K562 (cell line): ENCODE data around the gene IDH3G. TPM values are rescaled to one million over a fixed set of nuclear protein-coding genes. Genes with fewer than 3 reads are reported as not detected.

Experiments used
- ARID1B ChIP-seq: fragments of 450-650 bp; IDR thresholded peaks from 2 replicates; pipeline ENCODE4 v1.6.1; 2016; ENCODE audit warnings: antibody characterized with exemption, mild to moderate bottlenecking, inconsistent platforms
- CBFA2T3 ChIP-seq: fragments of 450-650 bp; IDR thresholded peaks from 2 replicates; pipeline ENCODE4 v1.6.1; 2017
- EGR1 ChIP-seq: fragments of 450-650 bp; conservative IDR thresholded peaks from 2 replicates; pipeline ENCODE4 v1.6.1; 2017; ENCODE audit warnings: mild to moderate bottlenecking
- HDAC2 ChIP-seq: fragments of 450-650 bp; IDR thresholded peaks from 2 replicates; pipeline ENCODE4 v1.6.1; 2016; ENCODE audit warnings: mild to moderate bottlenecking
- KDM4B ChIP-seq, 2 experiments: fragments of 450-650 bp in 1 of 2; sonication (generic) in 1 of 2; IDR thresholded peaks; 2 replicates each; pipeline ENCODE4 v1.6.1; 2016 to 2017; ENCODE audit warnings: borderline replicate concordance in 2 of 2, antibody characterized with exemption in 1 of 2, low read depth in 1 of 2, mild to moderate bottlenecking in 1 of 2
- LEF1 ChIP-seq: fragments of 450-650 bp; IDR thresholded peaks from 2 replicates; pipeline ENCODE4 v1.6.1; 2016; ENCODE audit warnings: mild to moderate bottlenecking
- MEIS2 ChIP-seq: fragments of 450-650 bp; IDR thresholded peaks from 2 replicates; pipeline ENCODE4 v1.6.1; 2014; ENCODE audit warnings: mild to moderate bottlenecking; ENCODE audit not compliant: partially characterized antibody
- NBN ChIP-seq: fragments of 450-650 bp; IDR thresholded peaks from 2 replicates; pipeline ENCODE4 v1.6.1; 2016; ENCODE audit warnings: low read depth, mild to moderate bottlenecking
- NFIC ChIP-seq: fragments of 450-650 bp; IDR thresholded peaks from 2 replicates; pipeline ENCODE4 v1.6.1; 2017; ENCODE audit warnings: mild to moderate bottlenecking, inconsistent platforms
- NFRKB ChIP-seq: fragments of 450-650 bp; IDR thresholded peaks from 2 replicates; pipeline ENCODE4 v1.6.1; 2016; ENCODE audit warnings: low read depth
- NR2C2 ChIP-seq, 2 experiments: fragments of 200-800 bp in 1 of 2; sonication (Bioruptor generic) in 1 of 2; sonication (generic) in 1 of 2; formaldehyde crosslinking in 1 of 2; IDR thresholded peaks; 2 replicates each; pipeline versions ENCODE4 v1.6.1 to v1.8.0; 2016 to 2022; ENCODE audit warnings: mild to moderate bottlenecking in 1 of 2, missing compliant biosample characterization in 1 of 2, missing genetic modification characterization in 1 of 2, missing genetic modification reagents in 1 of 2
- OTX1 ChIP-seq: fragments of 450-650 bp; formaldehyde crosslinking; IDR thresholded peaks from 2 replicates; pipeline ENCODE4 v1.4.0; 2022; ENCODE audit warnings: mild to moderate bottlenecking
- PHB ChIP-seq: fragments of 250-450 bp; sonication (Bioruptor Pico); IDR thresholded peaks from 2 replicates; pipeline ENCODE4 v1.5.0; 2021
- PHF8 ChIP-seq: fragments of 200-600 bp; sonication (generic); IDR thresholded peaks from 2 replicates; pipeline ENCODE4 v1.6.1; 2012; ENCODE audit warnings: mixed run types, mild to moderate bottlenecking, inconsistent platforms, low read length, moderate library complexity, borderline replicate concordance
- POLR2A ChIP-seq: fragments of 450-650 bp; conservative IDR thresholded peaks from 2 replicates; pipeline ENCODE4 v1.6.1; 2016
- POLR3G ChIP-seq: IDR thresholded peaks from 2 replicates; pipeline ENCODE4 v1.6.1; 2011; ENCODE audit not compliant: insufficient read length, insufficient replicate concordance; ENCODE audit errors: extremely low read depth
- PRDM10 ChIP-seq: fragments of 450-650 bp; IDR thresholded peaks from 2 replicates; pipeline ENCODE4 v1.6.1; 2018; ENCODE audit not compliant: partially characterized antibody
- RAD21 ChIP-seq, 2 experiments: fragments of 250-450 bp in 1 of 2; fragments of 450-650 bp in 1 of 2; sonication (Bioruptor Pico) in 1 of 2; formaldehyde crosslinking in 1 of 2; IDR thresholded peaks in 1 of 2; conservative IDR thresholded peaks in 1 of 2; 2 replicates each; pipeline versions ENCODE4 v1.4.0 to v1.8.0; 2020 to 2022; ENCODE audit warnings: mild to moderate bottlenecking in 2 of 2, moderate library complexity in 1 of 2
- RBFOX2 ChIP-seq: fragments of 200-400 bp; formaldehyde crosslinking; IDR thresholded peaks from 2 replicates; pipeline ENCODE4 v1.6.1; 2017; ENCODE audit warnings: low read depth, mild to moderate bottlenecking, low read length, moderate library complexity
- RBM14 ChIP-seq: fragments of 200-400 bp; formaldehyde crosslinking; IDR thresholded peaks from 2 replicates; pipeline ENCODE4 v1.6.1; 2018; ENCODE audit warnings: low read depth, mild to moderate bottlenecking, low read length, moderate library complexity, borderline replicate concordance; ENCODE audit not compliant: insufficient read depth
- SMARCE1 ChIP-seq: fragments of 450-650 bp; IDR thresholded peaks from 2 replicates; pipeline ENCODE4 v1.7.1; 2016; ENCODE audit warnings: mild to moderate bottlenecking
- XRCC4 ChIP-seq: IDR thresholded peaks from one replicate; pipeline ENCODE4 v1.6.1; 2011; ENCODE audit not compliant: insufficient read depth, insufficient read length; ENCODE audit errors: extremely low read depth
- XRCC5 ChIP-seq: fragments of 200-400 bp; formaldehyde crosslinking; IDR thresholded peaks from 2 replicates; pipeline ENCODE4 v1.6.1; 2017; ENCODE audit warnings: low read depth, mild to moderate bottlenecking, low read length
- ZBTB7A ChIP-seq: IDR thresholded peaks from 2 replicates; pipeline ENCODE4 v1.6.1; 2011; ENCODE audit warnings: low read depth, mild to moderate bottlenecking, low read length, moderate library complexity, borderline replicate concordance; ENCODE audit not compliant: control insufficient read depth
- ZNF436 ChIP-seq: fragments of 250-450, 450-650 bp; sonication (Bioruptor Pico); formaldehyde crosslinking; IDR thresholded peaks from 2 replicates; pipeline ENCODE4 v1.7.0; 2020; ENCODE audit warnings: mild to moderate bottlenecking
- ZNF551 ChIP-seq: fragments of 250-450 bp; sonication (Bioruptor Pico); IDR thresholded peaks from 2 replicates; pipeline ENCODE4 v1.5.0; 2021; ENCODE audit warnings: mild to moderate bottlenecking, moderate library complexity
- polyA plus RNA-seq, 8 experiments: library from polyadenylated mRNA; depleted of rRNA in 4 of 8; stranded (reverse) in 5 of 8; unstranded in 3 of 8; fragments of >200 nt; fragmentation: Nextera tagmentation in 2 of 8; fragmentation: Illumina TruSeq in 1 of 8; extraction: Ambion mirVana in 2 of 8; extraction: Trizol in 1 of 8; gene quantifications; 2 replicates each; pipeline versions ENCODE4 v1.2.1 to v1.2.3, GENCODE V29; 2011 to 2014; ENCODE audit warnings: inconsistent platforms in 1 of 8, missing spikeins in 1 of 8
- total RNA-seq, 7 experiments: library from RNA; depleted of rRNA in 6 of 7; stranded (reverse); fragments of >200 nt in 6 of 7; fragmentation: Illumina TruSeq in 2 of 7; extraction: Trizol in 2 of 7; gene quantifications; 2 replicates each; pipeline versions ENCODE4 v1.2.1 to v1.2.3, GENCODE V29; 2011 to 2021; ENCODE audit warnings: low replicate concordance in 1 of 7

IDH3G gene
- total and polyA plus RNA-seq, 9 of the 15 experiments (the other 6 are each of a cell fraction or from before 2014, with no cell fraction given) = 24.3 to 72.5 (median 37.9) TPM

DNA sequence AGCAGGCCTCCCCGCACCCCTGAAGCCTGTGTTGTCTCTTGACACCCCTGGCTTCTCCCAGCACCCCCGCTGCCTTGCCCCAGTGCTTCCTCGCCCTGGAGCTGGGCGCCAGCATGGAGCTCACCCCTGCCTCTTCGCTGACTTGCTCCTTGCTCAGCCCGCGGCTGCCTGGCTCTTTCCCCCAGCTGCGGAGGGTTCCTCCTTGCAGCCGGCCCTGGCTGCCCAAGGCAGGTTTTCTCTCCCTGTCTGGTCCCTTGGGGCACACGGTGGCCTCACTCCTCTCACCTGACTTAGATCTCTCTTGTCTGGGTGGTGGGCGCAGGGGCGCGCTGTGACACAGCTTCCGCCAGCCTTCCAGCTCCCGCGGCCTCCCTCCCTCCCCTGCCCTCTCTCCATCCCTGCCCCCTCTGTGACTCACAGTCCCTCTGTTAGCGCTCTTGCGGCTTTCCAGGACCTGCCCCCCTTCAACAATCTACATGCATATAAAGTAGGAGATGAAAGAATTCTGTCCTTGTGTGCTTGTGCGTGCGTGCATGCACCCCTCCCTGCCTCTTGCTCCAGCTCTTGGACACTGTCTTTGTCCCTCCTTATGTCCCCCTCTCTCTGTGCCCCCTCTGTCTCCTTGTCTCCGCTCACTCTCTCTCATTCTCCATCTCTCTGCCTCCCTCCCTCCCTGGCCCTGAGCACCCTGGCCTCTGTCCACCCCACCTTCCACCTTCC lies 27.9 kb downstream of the IDH3G start (continued):
- TF ChIP-seq PRDM10 (no peak), MEIS2 (peak; percentile 33), EGR1 (peak; percentile 46; the same call in 1 of the 2 replicates), PHF8 (peak; percentile 56; the same call in 1 of the 2 replicates), KDM4B (IDR thresholded peaks at IDR 0.05; ENCODE audit: borderline replicate concordance in 2 of 2, low read depth in 1 of 2) (0 out of 4 replicates have a peak, but pooled peaks of 1 of the 2 experiments have one; percentile 41), RBM14 (0 out of 2 replicates have a peak, but pooled peaks have one; percentile 74), ZNF436 (CRISPR knock-in tag) (no peak), POLR3G (no peak), HDAC2 (peak; percentile 42; the same call in 1 of the 2 replicates), SMARCE1 (peak; percentile 77), NR2C2 (CRISPR knock-in tag; IDR thresholded peaks at IDR 0.05) (no peak), NR2C2 (tag; IDR thresholded peaks at IDR 0.05) (no peak), RAD21 (CRISPR knock-in tag; conservative IDR thresholded peaks at IDR 0.05 in 1 of 2, IDR thresholded peaks at IDR 0.05 in 1 of 2) (peak in 1 of 2 experiments; percentile 18; a peak in 1 of 4 replicates), OTX1 (CRISPR knock-in tag) (peak; percentile 58; the same call in 1 of the 2 replicates), PHB (no peak), ZBTB7A (peak; percentile 99), CBFA2T3 (peak; percentile 43), POLR2A (peak; percentile 76), XRCC4 (no peak), NFIC (peak; percentile 37), RBFOX2 (peak; percentile 72), XRCC5 (0 out of 2 replicates have a peak, but pooled peaks have one; percentile 9), LEF1 (peak; percentile 62; the same call in 1 of the 2 replicates), NBN (0 out of 2 replicates have a peak, but pooled peaks have one; percentile 26), ZNF551 (CRISPR knock-in tag) (no peak), NFRKB (peak; percentile 77; the same call in 1 of the 2 replicates), ARID1B (peak; percentile 56)
